HCT116 (cell line): ENCODE data around the gene TMC6.

Experiments
- EGR1 ChIP-seq: IDR thresholded peaks from 2 replicates; pipeline ENCODE4 v1.6.1; 2012; ENCODE audit warnings: low read depth
- EZH2 ChIP-seq: fragments of 200-600 bp; sonication (generic); IDR thresholded peaks from 2 replicates; pipeline ENCODE4 v1.6.1; 2017; ENCODE audit warnings: antibody characterized with exemption, mixed run types
- EZH2phosphoT487 ChIP-seq: fragments of 200-600 bp; IDR thresholded peaks from 2 replicates; pipeline ENCODE4 v1.6.1; 2018; ENCODE audit warnings: antibody characterized with exemption, borderline replicate concordance
- POLR2A ChIP-seq: IDR thresholded peaks from 2 replicates; pipeline ENCODE4 v1.7.0; 2011; ENCODE audit warnings: borderline replicate concordance; ENCODE audit not compliant: insufficient read depth, insufficient read length; ENCODE audit errors: extremely low read depth
- POLR2AphosphoS5 ChIP-seq: IDR thresholded peaks from 2 replicates; pipeline ENCODE4 v1.6.1; 2011; ENCODE audit warnings: mild to moderate bottlenecking, low read depth, low read length, moderate library complexity
- SP1 ChIP-seq: IDR thresholded peaks from 2 replicates; pipeline ENCODE4 v1.6.1; 2012; ENCODE audit warnings: low read depth
- ZFX ChIP-seq: fragments of 450-650 bp; IDR thresholded peaks from 2 replicates; pipeline ENCODE4 v1.6.1; 2017
- TF ChIP-seq, protein P1 (sequence below), 3 experiments: fragments of 200-600 bp in 1 of 3; sonication (generic) in 1 of 3; IDR thresholded peaks in 2 of 3; conservative IDR thresholded peaks in 1 of 3; 2 replicates each; pipeline ENCODE4 v1.5.1; 2012 to 2017; ENCODE audit warnings: low read depth in 2 of 3, low read length in 2 of 3, antibody characterized with exemption in 1 of 3, borderline replicate concordance in 1 of 3, control low read depth in 1 of 3, mild to moderate bottlenecking in 1 of 3, mixed read lengths in 1 of 3, mixed run types in 1 of 3, moderate library complexity in 1 of 3; ENCODE audit not compliant: insufficient read depth in 1 of 3

- TF ChIP-seq SP1 (no peak), EZH2phosphoT487 (no peak), POLR2A (no peak), EZH2 (no peak), EGR1 (no peak), POLR2AphosphoS5 (no peak), ZFX (no peak)
- TF ChIP-seq, protein P1, sequence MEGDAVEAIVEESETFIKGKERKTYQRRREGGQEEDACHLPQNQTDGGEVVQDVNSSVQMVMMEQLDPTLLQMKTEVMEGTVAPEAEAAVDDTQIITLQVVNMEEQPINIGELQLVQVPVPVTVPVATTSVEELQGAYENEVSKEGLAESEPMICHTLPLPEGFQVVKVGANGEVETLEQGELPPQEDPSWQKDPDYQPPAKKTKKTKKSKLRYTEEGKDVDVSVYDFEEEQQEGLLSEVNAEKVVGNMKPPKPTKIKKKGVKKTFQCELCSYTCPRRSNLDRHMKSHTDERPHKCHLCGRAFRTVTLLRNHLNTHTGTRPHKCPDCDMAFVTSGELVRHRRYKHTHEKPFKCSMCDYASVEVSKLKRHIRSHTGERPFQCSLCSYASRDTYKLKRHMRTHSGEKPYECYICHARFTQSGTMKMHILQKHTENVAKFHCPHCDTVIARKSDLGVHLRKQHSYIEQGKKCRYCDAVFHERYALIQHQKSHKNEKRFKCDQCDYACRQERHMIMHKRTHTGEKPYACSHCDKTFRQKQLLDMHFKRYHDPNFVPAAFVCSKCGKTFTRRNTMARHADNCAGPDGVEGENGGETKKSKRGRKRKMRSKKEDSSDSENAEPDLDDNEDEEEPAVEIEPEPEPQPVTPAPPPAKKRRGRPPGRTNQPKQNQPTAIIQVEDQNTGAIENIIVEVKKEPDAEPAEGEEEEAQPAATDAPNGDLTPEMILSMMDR (IDR thresholded peaks at IDR 0.05 in 2 of 3, conservative IDR thresholded peaks at IDR 0.05 in 1 of 3; ENCODE audit: borderline replicate concordance in 1 of 3, insufficient read depth in 1 of 3, low read depth in 2 of 3, low read length in 2 of 3) = peak in 2 of 3 experiments; percentile 96 to 99; a peak in 4 of 6 replicates
Observed at GRCh38 chr17:78137392-78138203, 9.0 kb upstream of the TMC6 start.
